Right hindlimb (tissue), 1 donor: ENCODE measurements around the gene HOTAIR.

Experiments
- DNase-seq: peaks from one replicate; pipeline ENCODE4 v3.0.0-alpha.2; 2018

Gene HOTAIR

DNA sequence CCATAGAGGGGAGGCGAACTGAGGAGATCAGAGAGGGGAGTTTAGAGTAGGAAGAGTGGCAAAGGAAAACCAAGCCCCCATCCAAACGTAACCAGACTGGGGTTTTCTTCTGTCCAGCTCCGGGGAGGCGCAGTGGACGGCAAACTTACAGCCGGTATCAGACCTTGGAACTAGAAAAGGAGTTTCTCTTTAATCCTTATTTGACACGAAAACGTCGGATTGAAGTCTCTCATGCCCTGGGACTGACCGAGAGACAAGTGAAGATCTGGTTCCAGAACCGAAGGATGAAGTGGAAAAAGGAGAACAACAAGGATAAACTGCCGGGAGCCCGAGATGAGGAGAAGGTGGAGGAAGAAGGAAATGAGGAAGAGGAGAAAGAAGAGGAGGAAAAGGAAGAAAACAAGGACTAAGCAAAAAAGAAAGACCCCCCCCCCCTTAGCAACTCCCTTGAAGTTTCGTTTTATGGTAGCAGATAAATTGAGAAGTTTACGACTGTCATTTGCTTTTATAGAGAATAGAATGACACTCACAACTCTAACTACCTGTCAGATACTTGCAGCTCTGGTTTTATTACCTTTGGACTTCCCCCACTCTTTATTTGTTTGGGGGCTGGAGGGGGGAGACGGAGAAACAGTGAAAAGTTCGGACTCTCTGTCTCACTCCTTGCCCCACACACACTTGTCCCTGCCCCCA, 36.4 kb upstream of the HOTAIR start:
- no peak for DNase-seq

- DNase-seq = no peak
These were observed 35.6 kb upstream of the HOTAIR start for GRCh38 chr12:54010053-54010971.

- no peak for DNase-seq
These were observed 34.7 kb upstream of the HOTAIR start for GRCh38 chr12:54009171-54010052.

GRCh38 chr12:54008260-54008552, 33.5 kb upstream of the HOTAIR start:
- DNase-seq = no peak

- no peak for DNase-seq
These were observed 32.9 kb upstream of the HOTAIR start for GRCh38 chr12:54007538-54008259.

GRCh38 chr12:54006559-54007220, 31.9 kb upstream of the HOTAIR start:
- no peak for DNase-seq

GRCh38 chr12:54005853-54006558, 31.3 kb upstream of the HOTAIR start:
- peak; percentile 92 for DNase-seq

- DNase-seq = no peak
These were observed 30.7 kb upstream of the HOTAIR start for GRCh38 chr12:54005531-54005852.

GRCh38 chr12:54004841-54005530, 30.2 kb upstream of the HOTAIR start:
- peak; percentile 78 for DNase-seq

DNA sequence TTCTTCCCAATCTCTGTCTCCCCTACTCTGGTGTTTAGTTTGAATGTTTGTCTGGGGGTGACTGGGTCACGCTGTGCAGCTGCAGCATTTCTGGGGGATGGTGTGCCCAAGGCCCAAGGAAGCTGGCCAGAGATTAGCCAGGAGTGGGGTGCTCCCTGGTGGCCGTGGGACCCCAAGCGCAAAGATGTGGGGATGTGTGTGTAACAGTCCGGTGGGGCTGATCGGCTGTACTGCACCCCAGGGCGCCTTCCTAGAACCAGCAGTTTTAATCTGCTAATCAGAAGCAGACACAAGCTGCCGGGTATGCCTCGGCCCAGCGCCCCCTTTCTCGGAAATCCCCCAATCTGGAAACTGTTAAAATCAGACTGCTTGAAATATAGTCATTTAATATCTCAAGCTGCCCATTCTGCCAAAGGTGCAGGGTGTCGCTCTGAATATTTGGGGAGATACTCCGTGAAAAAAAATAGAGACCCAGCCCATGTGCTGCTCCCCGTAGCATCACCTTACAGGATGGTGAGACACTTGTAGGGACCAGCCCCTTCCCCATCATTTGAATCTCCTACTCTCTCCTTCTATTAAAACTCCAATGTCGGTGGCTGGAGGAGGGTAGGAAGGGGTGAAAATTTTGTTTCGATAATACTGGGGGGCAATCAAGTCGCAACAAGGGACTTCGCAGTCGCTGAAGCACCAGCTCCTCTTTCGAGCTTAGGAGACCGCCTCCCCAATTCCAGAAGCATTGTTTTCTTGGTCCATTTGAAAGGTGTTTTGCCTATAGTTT, 29.5 kb upstream of the HOTAIR start:
- no peak for DNase-seq

GRCh38 chr12:54003625-54004024, 28.9 kb upstream of the HOTAIR start:
- DNase-seq = no peak

DNA sequence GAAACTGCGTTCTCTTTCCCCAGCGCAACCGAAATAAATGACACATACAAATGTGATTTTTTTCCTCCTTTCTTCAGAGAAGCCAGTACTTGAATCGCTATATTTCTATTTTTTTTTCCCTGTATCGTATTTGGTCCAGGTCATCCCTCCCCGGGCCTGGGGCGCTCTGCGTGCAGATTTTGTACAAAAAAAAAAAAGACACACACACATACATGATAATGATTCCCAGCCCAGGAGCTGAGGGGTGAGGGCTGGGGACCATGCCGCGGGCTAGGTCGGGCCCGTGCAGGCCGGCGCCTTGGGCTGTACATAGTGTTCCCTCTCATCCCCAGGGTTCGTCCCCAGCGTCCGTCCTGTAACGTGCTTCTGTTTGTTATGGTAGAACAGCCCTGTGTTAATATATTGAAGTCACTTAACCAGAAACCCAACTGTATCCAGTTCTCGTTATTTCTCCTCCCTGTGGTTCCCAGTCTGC, 28.2 kb upstream of the HOTAIR start:
- no peak for DNase-seq

DNA sequence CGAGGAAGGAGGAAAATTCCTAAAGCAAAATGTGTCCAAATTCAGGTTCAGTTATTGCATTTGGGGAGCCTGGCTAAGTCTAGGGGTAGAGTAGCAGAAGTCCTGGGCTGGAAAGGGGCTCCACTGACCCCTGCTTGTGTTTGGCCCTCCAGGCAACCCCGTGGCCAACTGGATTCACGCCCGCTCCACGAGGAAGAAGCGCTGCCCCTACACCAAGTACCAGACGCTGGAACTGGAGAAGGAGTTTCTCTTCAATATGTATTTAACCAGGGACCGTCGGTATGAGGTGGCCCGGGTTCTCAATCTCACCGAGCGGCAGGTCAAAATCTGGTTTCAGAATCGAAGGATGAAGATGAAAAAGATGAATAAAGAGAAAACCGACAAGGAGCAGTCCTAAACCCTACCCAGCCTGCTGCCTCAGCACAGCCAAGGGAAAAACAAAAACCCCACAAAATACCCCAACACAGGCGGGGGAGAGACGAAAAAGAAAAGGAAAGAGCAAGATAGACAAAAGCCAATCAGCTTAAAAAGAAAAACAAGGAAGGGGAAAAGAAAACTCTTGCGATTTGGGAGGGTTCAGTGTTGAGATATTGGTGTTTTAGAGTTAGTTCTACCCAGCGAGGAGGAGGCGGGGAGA, 27.6 kb upstream of the HOTAIR start:
- DNase-seq = no peak

DNA sequence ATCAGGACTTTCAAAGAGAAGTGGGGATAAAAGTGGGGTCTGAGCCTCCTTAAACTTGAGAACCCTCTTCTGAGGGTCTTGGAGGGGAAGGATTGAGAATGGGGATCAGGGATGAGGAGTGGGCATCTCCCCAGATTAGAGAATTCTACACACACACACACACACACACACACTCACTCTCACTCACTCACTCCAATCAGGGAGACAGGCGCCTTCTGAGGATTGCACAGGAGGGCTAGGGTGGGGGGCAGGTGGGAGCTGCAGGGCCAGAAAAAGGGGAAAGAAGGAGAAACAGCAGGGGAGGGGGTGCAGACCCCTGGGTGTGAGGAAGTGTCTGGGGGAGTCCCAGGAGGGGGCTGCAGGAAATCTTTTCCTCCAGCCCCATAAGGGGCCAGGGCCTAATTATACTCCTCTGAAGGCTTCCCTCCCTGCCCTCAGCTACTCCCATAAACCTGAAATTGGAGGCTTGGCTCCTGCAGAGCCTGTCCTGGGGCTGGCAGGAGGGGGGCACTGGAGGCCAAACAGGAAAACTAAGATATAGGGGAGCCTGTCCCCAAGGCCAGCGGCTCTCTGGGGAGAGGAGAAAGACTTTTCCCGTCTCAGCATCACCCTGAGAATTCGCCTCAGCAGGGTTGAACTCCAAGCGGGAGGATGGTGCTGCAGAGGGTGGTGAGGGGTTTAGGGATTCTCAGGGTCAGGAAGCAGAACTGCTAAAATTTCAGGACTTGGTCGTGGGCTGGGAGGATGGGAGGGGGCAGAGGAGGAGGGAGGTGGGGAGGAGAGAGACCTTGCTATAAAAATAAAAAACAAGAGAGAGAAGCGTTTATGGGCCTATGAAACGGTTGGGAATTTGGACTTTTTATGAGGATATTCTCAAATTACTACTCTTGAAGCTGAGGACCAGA, 26.8 kb upstream of the HOTAIR start:
- no peak for DNase-seq

DNA sequence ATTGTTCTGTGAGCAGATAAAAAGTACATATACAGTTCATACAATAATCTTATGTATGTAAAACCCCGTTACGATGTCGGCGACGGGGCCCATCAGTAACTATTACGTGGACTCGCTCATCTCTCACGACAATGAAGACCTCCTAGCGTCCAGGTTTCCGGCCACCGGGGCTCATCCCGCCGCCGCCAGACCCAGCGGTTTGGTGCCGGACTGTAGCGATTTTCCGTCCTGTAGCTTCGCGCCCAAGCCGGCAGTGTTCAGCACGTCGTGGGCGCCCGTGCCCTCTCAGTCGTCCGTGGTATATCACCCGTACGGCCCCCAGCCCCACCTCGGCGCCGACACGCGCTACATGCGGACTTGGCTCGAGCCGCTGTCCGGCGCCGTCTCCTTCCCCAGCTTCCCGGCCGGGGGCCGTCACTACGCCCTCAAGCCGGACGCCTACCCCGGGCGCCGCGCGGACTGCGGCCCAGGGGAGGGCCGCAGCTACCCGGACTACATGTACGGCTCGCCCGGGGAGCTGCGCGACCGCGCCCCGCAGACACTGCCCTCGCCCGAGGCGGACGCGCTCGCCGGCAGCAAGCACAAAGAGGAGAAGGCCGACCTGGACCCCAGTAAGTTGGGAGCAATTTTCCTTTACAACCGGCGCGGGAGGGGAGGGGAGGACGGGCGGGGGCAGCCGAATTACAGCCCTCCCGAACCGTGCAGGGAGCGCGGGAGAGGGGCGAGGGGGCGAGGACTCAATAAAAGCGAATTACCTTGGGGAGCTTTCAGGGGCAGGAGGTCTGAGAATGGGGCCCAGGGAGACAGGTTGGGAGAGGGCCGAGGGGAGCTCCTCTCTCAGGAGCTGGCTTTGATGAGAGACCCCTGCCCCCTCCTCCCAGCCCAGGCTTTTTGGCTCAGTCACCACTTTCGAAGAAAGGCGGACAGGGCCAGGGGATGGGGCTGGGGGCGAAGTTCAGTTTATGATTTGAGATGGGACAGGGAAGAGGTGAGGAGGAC, 25.7 kb upstream of the HOTAIR start, which contains the start of gene HOXC9:
Gene HOXC9 (plus strand): TSS at position 46 of the 999 bp plus-strand sequence. CDS start 28 bp downstream, at position 74.
- DNase-seq = no peak

- peak; percentile 89 for DNase-seq
These were observed 24.9 kb upstream of the HOTAIR start for GRCh38 chr12:53999559-54000115.

DNA sequence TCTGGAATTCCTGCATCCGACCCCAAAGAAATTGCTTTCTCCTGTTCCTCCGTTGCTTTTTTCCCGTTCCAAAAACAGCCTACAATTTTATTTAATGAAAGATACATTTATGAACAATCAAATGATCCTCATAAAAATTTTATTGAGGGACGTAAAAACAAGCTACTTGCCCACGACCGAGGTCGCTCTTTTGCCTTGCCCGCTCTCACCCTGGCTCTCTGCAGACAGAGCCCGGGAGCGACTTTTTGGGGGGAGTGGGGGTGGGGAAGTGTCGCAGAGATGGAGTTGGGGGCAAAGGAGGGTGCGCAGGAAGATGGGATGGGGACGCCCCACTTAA, 24.1 kb upstream of the HOTAIR start:
- no peak for DNase-seq
